Activated CD4-positive, alpha-beta memory T cell treated with anti-CD3 and anti-CD28 coated beads, Interleukin-2, amount 10 ng/mL, durations not matched to agents 7 days and 5 days (primary cell): ENCODE data around the gene MTMR8. TPM values are rescaled to one million over a fixed set of nuclear protein-coding genes. Genes with fewer than 3 reads are reported as not detected.
A peak's percentile ranks its signal among the peaks of the same experiment; 100 is the strongest.
"Not testable (repeated sequence)": the region's sequence is repeated elsewhere in the genome, so short reads cannot be mapped to it uniquely, and the experiment has no call there.

Source experiments
- CTCF ChIA-PET: fragments of 350-600 bp; sonication (Branson Sonifier 250); formaldehyde crosslinking; loops from one replicate; lab custom pipeline; 2021; ENCODE audit warnings: antibody characterized with exemption, inconsistent platforms; lab: Charles Lee
- POLR2A ChIA-PET: fragments of 350-600 bp; sonication (Branson Sonifier 250); formaldehyde crosslinking; loops from one replicate; lab custom pipeline; 2021; ENCODE audit warnings: antibody characterized with exemption; lab: Charles Lee
- DNase-seq: peaks from one replicate; pipeline ENCODE4 v3.0.0-alpha.2; 2020
- H3K27ac Mint-ChIP-seq: one replicate; pipeline ENCODE4 v1.8.0; 2021; ENCODE audit warnings: mild to moderate bottlenecking, mixed read lengths
- H3K27me3 Mint-ChIP-seq: one replicate; pipeline ENCODE4 v1.8.0; 2021; ENCODE audit warnings: mixed read lengths
- H3K36me3 Mint-ChIP-seq: one replicate; pipeline ENCODE4 v1.8.0; 2021; ENCODE audit warnings: low read depth, mixed read lengths
- H3K4me1 Mint-ChIP-seq: one replicate; pipeline ENCODE4 v1.8.0; 2021; ENCODE audit warnings: mixed read lengths
- H3K4me3 Mint-ChIP-seq: one replicate; pipeline ENCODE4 v1.8.0; 2021; ENCODE audit warnings: mild to moderate bottlenecking, mixed read lengths
- H3K9me3 Mint-ChIP-seq: one replicate; pipeline ENCODE4 v1.8.0; 2021; ENCODE audit warnings: mixed read lengths
- total RNA-seq, 2 experiments: library from RNA; stranded (reverse); gene quantifications; one replicate each; pipeline ENCODE4 v1.2.3, GENCODE V29; 2021

Gene MTMR8
- 1 to 10 TPM; 5.5 to 5.7 TPM for total RNA-seq

GRCh38 chrX:64394874-64395567, at the start of gene MTMR8:
TSS of gene MTMR8 (minus strand) at chrX:64395452. CDS start at chrX:64395363, 89 bp downstream.
- peak within 1 kb of the TSS; percentile 61 for H3K27ac Mint-ChIP-seq
- peaks cover 24% of the 10 kb centered on the region for H3K4me1 Mint-ChIP-seq
- POLR2A ChIA-PET: interaction anchor here (0.9 to 1.9 kb wide), 3 partner anchors 190 to 1140 kb away, joined by 3 to 5 read pairs (median 4); partner anchors contain the start of genes AMER1 and LAS1L
- H3K36me3 Mint-ChIP-seq: no peaks in the 10 kb centered on the region
- CTCF ChIA-PET: interaction anchor here (0.5 kb wide), 1 partner anchor 1148 kb away, joined by 3 read pairs; no protein-coding TSS in a partner anchor
- H3K27me3 Mint-ChIP-seq: no peaks in the 10 kb centered on the region
- peak within 1 kb of the TSS; percentile 86 for H3K4me3 Mint-ChIP-seq
- H3K9me3 Mint-ChIP-seq: no peaks in the 10 kb centered on the region
- peak; percentile 81 for DNase-seq

DNA sequence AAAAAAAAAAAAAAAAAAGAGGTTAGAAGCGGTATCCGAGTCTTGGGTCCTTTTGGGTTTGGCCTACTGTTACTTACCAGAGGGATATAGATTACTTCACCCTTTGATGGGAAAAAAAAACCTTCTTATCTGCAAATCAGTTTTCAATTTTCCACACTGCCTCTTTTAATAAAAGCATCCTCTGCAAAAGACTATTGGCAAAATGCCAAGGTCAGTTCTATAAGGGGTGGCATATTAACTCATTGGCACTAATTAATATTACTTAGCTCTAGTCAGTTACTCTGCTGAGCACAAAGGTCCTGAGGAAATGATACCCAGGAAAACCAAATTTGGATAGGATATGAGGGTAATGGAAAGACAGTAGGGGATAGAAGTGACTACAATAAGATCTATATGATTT, 44.3 kb upstream of the MTMR8 start:
- POLR2A ChIA-PET: no interaction called here
- Mint-ChIP-seq H3K4me3 (no peak overlapping the region), H3K36me3 (no peaks in the 10 kb centered on the region), H3K27me3 (no peaks in the 10 kb centered on the region), H3K4me1 (no peaks in the 10 kb centered on the region), H3K27ac (no peak overlapping the region), H3K9me3 (no peaks in the 10 kb centered on the region)
- CTCF ChIA-PET: no interaction called here
- DNase-seq: no peak

DNA sequence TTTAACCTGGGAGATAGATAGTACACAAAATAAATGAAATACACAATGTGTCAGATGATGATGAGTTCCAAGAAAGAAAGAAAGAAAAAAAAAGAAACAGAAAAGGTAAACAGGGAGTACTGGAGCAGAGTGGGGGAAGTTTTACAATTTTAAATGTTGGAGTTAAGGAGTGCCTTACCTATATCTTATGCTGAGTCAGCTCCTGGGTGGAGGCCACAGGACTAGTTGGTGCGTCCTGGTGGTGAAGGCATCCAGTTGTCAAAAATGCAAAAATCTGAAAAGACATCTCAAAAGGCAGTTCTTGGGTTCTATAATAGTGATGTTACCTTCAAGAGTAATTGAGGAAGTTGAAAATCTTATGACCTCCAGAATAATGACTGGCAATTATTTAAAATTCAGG, 42.4 kb upstream of the MTMR8 start:
- CTCF ChIA-PET: no interaction called here

GRCh38 chrX:64437218-64437617, 42.0 kb upstream of the MTMR8 start:
- POLR2A ChIA-PET: no interaction called here
- CTCF ChIA-PET: no interaction called here
- no peaks in the 10 kb centered on the region for H3K9me3 Mint-ChIP-seq
- DNase-seq: no peak
- no peaks in the 10 kb centered on the region for H3K27me3 Mint-ChIP-seq
- no peak overlapping the region for H3K4me3 Mint-ChIP-seq
- H3K4me1 Mint-ChIP-seq: no peaks in the 10 kb centered on the region
- H3K27ac Mint-ChIP-seq: no peak overlapping the region
- H3K36me3 Mint-ChIP-seq: no peaks in the 10 kb centered on the region

More for the DNA sequence above, 42.4 kb upstream of the MTMR8 start:
- H3K4me3 Mint-ChIP-seq: no peak overlapping the region
- no peaks in the 10 kb centered on the region for H3K9me3 Mint-ChIP-seq
- no peaks in the 10 kb centered on the region for H3K4me1 Mint-ChIP-seq
- DNase-seq: no peak
- no peaks in the 10 kb centered on the region for H3K36me3 Mint-ChIP-seq
- H3K27me3 Mint-ChIP-seq: no peaks in the 10 kb centered on the region
- no peak overlapping the region for H3K27ac Mint-ChIP-seq
- POLR2A ChIA-PET: no interaction called here

DNA sequence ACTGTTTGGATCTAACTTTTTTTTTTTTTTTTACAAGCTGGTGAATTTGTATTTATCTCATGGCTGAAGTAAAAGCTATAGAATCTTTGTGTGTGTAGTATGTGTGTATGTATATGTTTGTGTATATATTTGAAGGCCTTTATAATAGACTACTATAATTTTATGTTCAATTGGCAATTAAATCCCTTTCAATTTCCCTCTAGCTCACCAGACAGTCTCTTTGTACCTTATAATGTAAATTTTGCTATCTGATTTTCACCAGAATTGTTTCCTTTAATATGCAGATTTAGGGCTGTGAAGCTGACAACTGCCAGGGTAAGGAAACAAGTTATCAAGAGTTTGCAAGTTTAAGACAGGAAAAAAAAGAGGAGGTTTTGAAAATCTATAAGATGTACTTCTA, 33.1 kb upstream of the MTMR8 start:
- H3K27me3 Mint-ChIP-seq: no peaks in the 10 kb centered on the region
- CTCF ChIA-PET: no interaction called here
- H3K27ac Mint-ChIP-seq: no peak overlapping the region
- H3K36me3 Mint-ChIP-seq: no peaks in the 10 kb centered on the region
- no peaks in the 10 kb centered on the region for H3K4me1 Mint-ChIP-seq
- H3K4me3 Mint-ChIP-seq: no peak overlapping the region
- DNase-seq: no peak
- POLR2A ChIA-PET: no interaction called here
- no peaks in the 10 kb centered on the region for H3K9me3 Mint-ChIP-seq

DNA sequence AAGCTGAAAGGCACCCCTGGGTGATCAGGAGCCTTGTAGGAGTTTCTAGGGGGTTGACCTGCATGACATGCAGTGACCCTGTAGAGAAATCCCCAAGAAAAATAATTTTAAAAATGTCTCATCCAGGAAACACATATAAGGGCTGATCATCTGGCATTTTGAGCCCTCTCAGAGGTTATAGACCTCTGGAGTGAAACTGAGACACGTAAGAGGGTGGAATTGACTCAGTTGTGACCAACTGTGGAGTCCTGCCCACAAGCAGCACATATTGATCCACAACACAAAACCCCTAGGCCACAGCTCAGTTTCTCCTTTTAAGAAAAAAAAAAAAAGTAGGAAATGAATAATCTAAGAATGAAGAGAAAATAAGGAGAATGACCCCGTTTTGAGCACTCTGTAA, 32.5 kb upstream of the MTMR8 start:
- POLR2A ChIA-PET: no interaction called here
- H3K27ac Mint-ChIP-seq: no peak overlapping the region
- no peak for DNase-seq
- H3K4me1 Mint-ChIP-seq: no peaks in the 10 kb centered on the region
- no peaks in the 10 kb centered on the region for H3K36me3 Mint-ChIP-seq
- no peaks in the 10 kb centered on the region for H3K27me3 Mint-ChIP-seq
- no peak overlapping the region for H3K4me3 Mint-ChIP-seq
- no peaks in the 10 kb centered on the region for H3K9me3 Mint-ChIP-seq
- CTCF ChIA-PET: no interaction called here

DNA sequence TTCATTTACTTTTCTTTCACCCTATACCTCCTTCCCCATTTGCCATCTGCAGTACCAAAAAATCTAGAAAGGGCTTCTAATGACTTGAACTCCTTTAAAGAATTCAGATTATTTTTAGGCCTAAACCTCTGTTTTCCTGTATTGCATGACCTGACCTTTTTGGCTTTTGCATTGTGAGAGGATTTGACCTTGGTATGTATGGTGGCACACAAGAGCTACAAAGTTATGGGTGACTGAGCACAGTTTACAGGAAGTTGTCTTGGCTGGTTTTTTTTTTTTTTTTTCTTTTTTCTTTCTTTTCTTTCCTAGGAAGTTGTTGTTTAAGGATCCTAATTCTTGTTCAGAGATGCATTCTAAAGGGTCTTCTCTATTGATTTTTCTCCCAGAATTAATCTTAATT, 32.0 kb upstream of the MTMR8 start:
- H3K27ac Mint-ChIP-seq: no peak overlapping the region
- no peaks in the 10 kb centered on the region for H3K27me3 Mint-ChIP-seq
- no peaks in the 10 kb centered on the region for H3K9me3 Mint-ChIP-seq
- DNase-seq: no peak
- H3K36me3 Mint-ChIP-seq: no peaks in the 10 kb centered on the region
- ChIA-PET POLR2A (no interaction called here), CTCF (no interaction called here)
- no peaks in the 10 kb centered on the region for H3K4me1 Mint-ChIP-seq
- no peak overlapping the region for H3K4me3 Mint-ChIP-seq

- H3K4me3 Mint-ChIP-seq, H3K36me3 Mint-ChIP-seq, CTCF ChIA-PET, H3K27ac Mint-ChIP-seq, H3K27me3 Mint-ChIP-seq, H3K4me1 Mint-ChIP-seq, POLR2A ChIA-PET, H3K9me3 Mint-ChIP-seq, DNase-seq: not testable (repeated sequence)
Measured at GRCh38 chrX:64409730-64410129, 14.5 kb upstream of the MTMR8 start.

GRCh38 chrX:64398088-64398487, 2.8 kb upstream of the MTMR8 start:
- ChIA-PET POLR2A (no interaction called here), CTCF (no interaction called here)
- no peak overlapping the region for H3K4me3 Mint-ChIP-seq
- H3K36me3 Mint-ChIP-seq: no peaks in the 10 kb centered on the region
- no peaks in the 10 kb centered on the region for H3K27me3 Mint-ChIP-seq
- DNase-seq: no peak
- H3K4me1 Mint-ChIP-seq: peaks cover 24% of the 10 kb centered on the region
- no peak overlapping the region for H3K27ac Mint-ChIP-seq
- no peaks in the 10 kb centered on the region for H3K9me3 Mint-ChIP-seq

DNA sequence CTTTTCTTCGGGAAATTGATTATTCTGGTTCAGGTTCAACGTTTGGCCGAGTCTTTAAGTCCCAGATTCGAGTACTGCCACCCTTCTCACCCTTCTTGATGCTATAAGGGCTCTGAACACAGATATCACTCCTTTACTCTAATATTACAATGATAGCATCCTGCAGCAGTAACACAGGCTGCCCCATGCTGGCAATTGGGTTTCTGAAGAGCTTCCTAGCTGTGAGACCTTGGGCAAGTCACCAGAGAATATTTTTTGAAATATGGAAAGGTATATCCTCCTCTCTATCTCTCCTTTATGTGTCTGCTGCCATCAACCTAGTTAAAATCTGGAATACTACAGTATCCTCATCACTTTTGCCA, 297 bp upstream of the MTMR8 start:
- POLR2A ChIA-PET: interaction anchor here (0.9 to 1.9 kb wide), 3 partner anchors 190 to 1139 kb away, joined by 3 to 5 read pairs (median 4); partner anchors contain the start of genes AMER1 and LAS1L
- H3K4me3 Mint-ChIP-seq: peak overlapping the region; percentile 86

DNA sequence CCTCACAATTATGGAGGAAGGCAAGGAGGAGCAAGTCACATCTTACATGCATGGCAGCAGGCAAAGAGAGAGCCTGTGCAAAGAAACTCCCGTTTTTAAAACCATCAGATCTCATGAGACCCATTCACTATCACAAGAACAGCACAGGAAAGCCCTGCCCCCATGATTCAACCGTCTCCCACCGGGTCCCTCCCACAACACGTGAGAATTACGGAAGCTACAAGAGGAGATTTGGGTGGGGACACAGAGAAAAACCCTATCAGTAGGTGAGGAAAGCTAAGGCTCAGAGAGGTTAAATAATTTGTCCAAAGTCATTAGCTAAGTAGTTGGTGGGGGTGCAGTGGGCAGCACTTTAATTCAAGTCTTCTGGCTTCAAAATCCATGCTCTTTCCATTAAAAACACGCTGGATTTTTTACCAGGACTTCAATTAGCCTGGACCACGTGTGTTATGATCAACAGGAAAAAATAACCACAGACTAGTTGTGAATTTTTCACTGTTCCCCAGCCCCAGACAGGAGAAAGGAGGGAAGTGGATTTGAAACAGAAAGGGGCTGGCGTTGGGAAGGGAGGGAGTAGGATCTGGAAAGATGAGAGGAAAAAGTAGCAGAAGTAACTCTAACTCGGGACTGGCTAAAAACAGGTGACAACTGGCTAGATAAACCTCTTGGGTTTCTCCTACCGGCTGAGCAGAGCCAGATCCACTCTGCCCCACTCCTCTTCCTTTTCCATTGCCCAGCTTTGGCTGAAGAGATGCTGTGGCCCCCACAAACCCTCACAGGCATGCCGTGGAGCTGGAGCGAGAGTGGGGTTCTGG, 986 bp downstream of the MTMR8 start:
- CTCF ChIA-PET: interaction anchor here (0.5 kb wide), 1 partner anchor 1149 kb away, joined by 3 read pairs; no protein-coding TSS in a partner anchor
- H3K4me1 Mint-ChIP-seq: peaks cover 24% of the 10 kb centered on the region
- H3K9me3 Mint-ChIP-seq: no peaks in the 10 kb centered on the region

More for the DNA sequence above, 297 bp upstream of the MTMR8 start:
- H3K36me3 Mint-ChIP-seq: no peaks in the 10 kb centered on the region
- no peaks in the 10 kb centered on the region for H3K27me3 Mint-ChIP-seq
- no peaks in the 10 kb centered on the region for H3K9me3 Mint-ChIP-seq
- DNase-seq: no peak
- CTCF ChIA-PET: no interaction called here
- H3K4me1 Mint-ChIP-seq: peaks cover 24% of the 10 kb centered on the region
- peak overlapping the region; percentile 61 for H3K27ac Mint-ChIP-seq

GRCh38 chrX:64389489-64389888, 5.8 kb downstream of the MTMR8 start:
- POLR2A ChIA-PET: no interaction called here
- Mint-ChIP-seq H3K9me3 (peaks cover 7% of the 10 kb centered on the region), H3K27ac (no peak overlapping the region), H3K36me3 (peaks cover 11% of the 10 kb centered on the region), H3K4me3 (no peak overlapping the region), H3K4me1 (peaks cover 13% of the 10 kb centered on the region), H3K27me3 (no peaks in the 10 kb centered on the region)
- DNase-seq: no peak
- CTCF ChIA-PET: no interaction called here

More for the DNA sequence above, 986 bp downstream of the MTMR8 start:
- H3K27ac Mint-ChIP-seq: peak overlapping the region; percentile 61
- H3K4me3 Mint-ChIP-seq: peak overlapping the region; percentile 86
- no peaks in the 10 kb centered on the region for H3K36me3 Mint-ChIP-seq
- POLR2A ChIA-PET: interaction anchor here (1.9 kb wide), 1 partner anchor 189 kb away, joined by 5 read pairs; the partner anchor contains the start of gene AMER1
- no peaks in the 10 kb centered on the region for H3K27me3 Mint-ChIP-seq
- no peak for DNase-seq

DNA sequence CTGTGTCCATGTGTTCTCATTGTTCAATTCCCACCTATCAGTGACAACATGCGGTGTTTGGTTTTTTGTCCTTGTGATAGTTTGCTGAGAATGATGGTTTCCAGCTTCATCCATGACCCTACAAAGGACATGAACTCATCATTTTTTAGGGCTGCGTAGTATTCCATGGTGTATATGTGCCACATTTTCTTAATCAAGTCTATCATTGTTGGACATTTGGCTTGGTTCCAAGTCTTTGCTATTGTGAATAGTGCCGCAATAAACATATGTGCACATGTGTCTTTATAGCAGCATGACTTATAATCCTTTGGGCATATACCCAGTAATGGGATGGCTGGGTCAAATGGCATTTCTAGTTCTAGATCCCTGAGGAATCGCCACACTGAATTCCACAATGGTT, 14.5 kb downstream of the MTMR8 start:
- not testable (repeated sequence) for H3K4me1 Mint-ChIP-seq
- peaks cover 29% of the 10 kb centered on the region for H3K36me3 Mint-ChIP-seq

More for the DNA sequence above, 14.5 kb downstream of the MTMR8 start:
- H3K27me3 Mint-ChIP-seq, POLR2A ChIA-PET, DNase-seq, H3K27ac Mint-ChIP-seq, CTCF ChIA-PET, H3K4me3 Mint-ChIP-seq: not testable (repeated sequence)
- H3K9me3 Mint-ChIP-seq: peaks cover 25% of the 10 kb centered on the region
